NCI-H2196 (cell line): ENCODE measurements around the gene CCND1.

Source experiments
- DNase-seq: peaks from one replicate; lab custom pipeline; 2025; ENCODE audit not compliant: unreplicated experiment; lab: John Stamatoyannopoulos, UW

The CCND1 gene

GRCh38 chr11:69651834-69652620 is 11.1 kb downstream of the CCND1 start:
- no peak for DNase-seq

GRCh38 chr11:69652999-69653398 is 12.0 kb downstream of the CCND1 start:
- DNase-seq: no peak

- no peak for DNase-seq
Observed at GRCh38 chr11:69653406-69653960, 12.5 kb downstream of the CCND1 start.

- DNase-seq: peak; percentile 24
Observed at GRCh38 chr11:69654001-69654659, 13.2 kb downstream of the CCND1 start.

- peak; percentile 37 for DNase-seq
Observed at GRCh38 chr11:69654660-69655478, 13.9 kb downstream of the CCND1 start.

GRCh38 chr11:69655479-69656428 is 14.8 kb downstream of the CCND1 start:
- no peak for DNase-seq

GRCh38 chr11:69656536-69657455 is 15.8 kb downstream of the CCND1 start:
- DNase-seq: no peak

- DNase-seq: no peak
Observed at GRCh38 chr11:69657456-69657910, 16.5 kb downstream of the CCND1 start.

- no peak for DNase-seq
Observed at GRCh38 chr11:69657911-69658625, 17.1 kb downstream of the CCND1 start.

GRCh38 chr11:69658626-69659450 is 17.9 kb downstream of the CCND1 start:
- DNase-seq: no peak

GRCh38 chr11:69659591-69659990 is 18.6 kb downstream of the CCND1 start:
- DNase-seq: no peak

GRCh38 chr11:69660001-69660500 is 19.1 kb downstream of the CCND1 start:
- DNase-seq: no peak

GRCh38 chr11:69661413-69661715 is 20.4 kb downstream of the CCND1 start:
- DNase-seq: no peak

- DNase-seq: no peak
Observed at GRCh38 chr11:69662021-69662698, 21.2 kb downstream of the CCND1 start.

GRCh38 chr11:69662806-69663205 is 21.9 kb downstream of the CCND1 start:
- DNase-seq: no peak

- no peak for DNase-seq
Observed at GRCh38 chr11:69663326-69663725, 22.4 kb downstream of the CCND1 start.
